Neural cell (in vitro differentiated cells): ENCODE data around the gene CAMLG.

Experiments used
- CTCF ChIP-seq: fragments of 450-650 bp; IDR thresholded peaks from 2 replicates; pipeline ENCODE4 v1.5.1; 2014; ENCODE audit warnings: antibody characterized with exemption, mild to moderate bottlenecking, moderate library complexity; ENCODE audit not compliant: poor library complexity, severe bottlenecking
- MXI1 ChIP-seq: fragments of 450-650 bp; conservative IDR thresholded peaks from 2 replicates; pipeline ENCODE4 v1.6.1; 2014; ENCODE audit warnings: antibody characterized with exemption, mild to moderate bottlenecking; ENCODE audit not compliant: poor library complexity, severe bottlenecking
- SMC3 ChIP-seq: fragments of 450-650 bp; conservative IDR thresholded peaks from 2 replicates; pipeline ENCODE4 v1.6.1; 2014; ENCODE audit warnings: antibody characterized with exemption, mild to moderate bottlenecking, moderate library complexity; ENCODE audit not compliant: poor library complexity

DNA sequence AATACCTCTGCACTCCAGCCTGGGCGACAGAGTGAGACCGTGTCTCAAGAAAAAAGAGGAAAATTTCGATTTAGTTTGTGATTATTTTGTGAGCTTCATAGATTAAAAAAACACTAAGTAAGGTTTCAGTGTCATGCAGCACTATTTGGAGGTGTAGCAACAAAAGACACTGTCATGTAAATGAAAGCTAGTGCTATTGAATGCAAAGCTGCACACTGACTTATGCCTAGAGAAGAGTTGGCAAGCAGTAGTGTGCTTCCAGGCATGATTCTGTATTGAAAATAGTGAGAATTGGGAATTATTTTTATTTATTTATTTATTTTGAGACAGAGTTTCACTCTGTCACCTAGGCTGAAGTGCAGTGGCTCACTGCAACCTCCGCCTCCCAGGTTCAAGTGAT is 54.8 kb downstream of the CAMLG start:
- TF ChIP-seq CTCF (no peak), SMC3 (no peak), MXI1 (no peak)
